Endothelial cell of umbilical vein (primary cell): ENCODE data around the gene COX7A2. TPM values are rescaled to one million over a fixed set of nuclear protein-coding genes. Genes with fewer than 3 reads are reported as not detected.

Source experiments
- BruUV-seq: library from RNA; stranded (reverse); fragments of 400-500 nt; replicated peaks from 2 replicates; lab custom pipeline; 2021; lab: Mats Ljungman, UMichigan
- CTCF ChIA-PET: fragments of 300-600, 350-600 bp; sonication (Branson Sonifier 250); formaldehyde crosslinking; loops from one replicate; lab custom pipeline; 2021; ENCODE audit warnings: antibody characterized with exemption, inconsistent platforms; lab: Charles Lee
- POLR2A ChIA-PET: fragments of 300-600, 350-600 bp; sonication (Branson Sonifier 250); formaldehyde crosslinking; loops from one replicate; lab custom pipeline; 2021; ENCODE audit warnings: antibody characterized with exemption, inconsistent platforms; lab: Charles Lee
- DNase-seq: peaks from one replicate; pipeline ENCODE4 v3.0.0-alpha.2; 2011; ENCODE audit warnings: low read depth, low spot score
- FAIRE-seq: peaks from 2 replicates; lab custom pipeline; 2011; peaks lifted over from hg19 to GRCh38; lab: Jason Lieb, UNC
- H2AFZ ChIP-seq: 2 replicates; pipeline ENCODE4 v1.6.0; 2012; ENCODE audit warnings: low read depth, low read length, control low read depth, inconsistent platforms
- H3K27ac ChIP-seq: 2 replicates; pipeline ENCODE4 v1.5.1; 2011; ENCODE audit warnings: low read depth, mild to moderate bottlenecking, control low read depth, low read length, moderate library complexity; ENCODE audit not compliant: insufficient read depth
- H3K27me3 ChIP-seq, 2 experiments: 2 replicates each; pipeline versions ENCODE4 v1.6.0 to v1.6.1; 2011; ENCODE audit warnings: low read length in 2 of 2, mixed read lengths in 1 of 2; ENCODE audit not compliant: control insufficient read depth in 2 of 2, insufficient read depth in 2 of 2
- H3K36me3 ChIP-seq, 2 experiments: 2 replicates in 1 of 2; 3 replicates in 1 of 2; pipeline ENCODE4 v1.5.1; 2011; ENCODE audit warnings: low read length in 2 of 2, mild to moderate bottlenecking in 1 of 2, moderate library complexity in 1 of 2; ENCODE audit not compliant: control insufficient read depth in 2 of 2, insufficient read depth in 2 of 2; ENCODE audit errors: extremely low read depth in 1 of 2
- H3K4me1 ChIP-seq: 3 replicates; pipeline ENCODE4 v1.5.1; 2011; ENCODE audit warnings: mild to moderate bottlenecking, low read length; ENCODE audit not compliant: control insufficient read depth, insufficient read depth; ENCODE audit errors: extremely low read depth
- H3K4me2 ChIP-seq: 2 replicates; pipeline ENCODE4 v1.6.1; 2011; ENCODE audit warnings: low read length, control low read depth, mixed read lengths; ENCODE audit not compliant: insufficient read depth
- H3K4me3 ChIP-seq, 3 experiments: fragments of 200-600 bp in 1 of 3; sonication (generic), shearing (Covaris generic) in 1 of 3; replicated peaks in 1 of 3; 2 replicates each; pipeline ENCODE4 v1.5.1; 2011 to 2016; ENCODE audit warnings: control low read depth in 3 of 3, low read length in 3 of 3, mild to moderate bottlenecking in 2 of 3, inconsistent platforms in 1 of 3, low read depth in 1 of 3, moderate library complexity in 1 of 3; ENCODE audit not compliant: insufficient read depth in 1 of 3
- H3K79me2 ChIP-seq: 2 replicates; pipeline ENCODE4 v1.6.0; 2012; ENCODE audit warnings: low read length, inconsistent platforms; ENCODE audit not compliant: control insufficient read depth, insufficient read depth
- H3K9ac ChIP-seq: replicated peaks from 2 replicates; pipeline ENCODE3; 2011; ENCODE audit warnings: low read length, control low read depth; ENCODE audit not compliant: insufficient read depth; ENCODE audit errors: extremely low read depth
- H3K9me1 ChIP-seq: replicated peaks from 3 replicates; pipeline ENCODE4 v1.6.0; 2011; ENCODE audit warnings: mild to moderate bottlenecking, low read length; ENCODE audit not compliant: control insufficient read depth, insufficient read depth; ENCODE audit errors: extremely low read depth
- H3K9me3 ChIP-seq: replicated peaks from 2 replicates; pipeline ENCODE4 v1.5.1; 2012; ENCODE audit warnings: low read length, inconsistent platforms; ENCODE audit not compliant: control insufficient read depth, insufficient read depth
- H4K20me1 ChIP-seq: replicated peaks from 2 replicates; pipeline ENCODE3; 2011; ENCODE audit warnings: mild to moderate bottlenecking, low read length; ENCODE audit not compliant: control insufficient read depth, insufficient read depth; ENCODE audit errors: extremely low read depth
- EZH2 ChIP-seq: IDR thresholded peaks from 2 replicates; pipeline ENCODE4 v1.6.1; 2012; ENCODE audit warnings: borderline replicate concordance, low read depth, mild to moderate bottlenecking, moderate library complexity, low read length, inconsistent platforms; ENCODE audit not compliant: severe bottlenecking
- FOS ChIP-seq: IDR thresholded peaks from 2 replicates; pipeline ENCODE4 v1.6.1; 2011; ENCODE audit warnings: mild to moderate bottlenecking, low read length, moderate library complexity, borderline replicate concordance; ENCODE audit not compliant: insufficient read depth
- GATA2 ChIP-seq: IDR thresholded peaks from 2 replicates; pipeline ENCODE4 v1.7.0; 2011; ENCODE audit warnings: low read depth, mild to moderate bottlenecking, moderate library complexity, mixed read lengths, low read length; ENCODE audit not compliant: insufficient read length, insufficient read depth
- JUN ChIP-seq: IDR thresholded peaks from 2 replicates; pipeline ENCODE4 v1.6.1; 2011; ENCODE audit warnings: borderline replicate concordance, low read depth; ENCODE audit not compliant: insufficient read length, insufficient read depth
- MAX ChIP-seq: IDR thresholded peaks from 2 replicates; pipeline ENCODE4 v1.6.1; 2011; ENCODE audit not compliant: insufficient read depth, insufficient read length
- MYC ChIP-seq: IDR thresholded peaks from one replicate; pipeline ENCODE4 v1.6.1; 2011; ENCODE audit warnings: mild to moderate bottlenecking, low read depth, low read length
- POLR2A ChIP-seq: IDR thresholded peaks from 2 replicates; pipeline ENCODE4 v1.6.1; 2012; ENCODE audit warnings: low read depth, mild to moderate bottlenecking, control low read depth, low read length
- POLR2AphosphoS5 ChIP-seq: IDR thresholded peaks from 2 replicates; pipeline ENCODE4 v1.6.1; 2012; ENCODE audit warnings: low read depth, mild to moderate bottlenecking, control low read depth, low read length, moderate library complexity; ENCODE audit not compliant: insufficient read depth
- dilution Hi-C: fragments of 300-500 bp; cut with MboI; formaldehyde crosslinking; loops from one replicate; pipeline ENCODE4 v1.15.0; 2019; ENCODE audit warnings: low sequenced_read_pairs; ENCODE audit not compliant: extremely low pct_ligation_motif_present
- intact Hi-C: fragments of 100-400 bp; cut with micrococcal nuclease; formaldehyde crosslinking; loops from one replicate; pipeline ENCODE4 v1.10.0; 2022
- polyA plus RNA-seq, 4 experiments: library from polyadenylated mRNA; depleted of rRNA in 3 of 4; stranded (reverse) in 3 of 4; unstranded in 1 of 4; fragments of >200 nt; gene quantifications; 2 replicates each; pipeline versions ENCODE4 v1.2.1 to v1.2.3, GENCODE V29; 2011 to 2012; ENCODE audit warnings: missing spikeins in 1 of 4
- total RNA-seq: library from RNA; stranded (reverse); gene quantifications from 2 replicates; pipeline ENCODE4 v1.2.3, GENCODE V29; 2021

COX7A2 gene
- total and polyA plus RNA-seq, 2 donors (not counting 3 experiments of a cell fraction or from before 2014, with no cell fraction given): 254 to 426 TPM

GRCh38 chr6:75261299-75261698 is 17.7 kb upstream of the COX7A2 start:
- FAIRE-seq (no peak), DNase-seq (no peak)
- Histone ChIP-seq H3K4me1 (no peaks in the 10 kb centered on the region), H3K36me3 (peaks cover 10 to 21% of the 10 kb centered on the region in 2 experiments), H3K79me2 (peaks cover 47% of the 10 kb centered on the region), H3K9me1 (no peaks in the 10 kb centered on the region), H4K20me1 (no peaks in the 10 kb centered on the region), H3K4me3 (no peak overlapping the region), H3K27ac (no peak overlapping the region), H3K9me3 (no peaks in the 10 kb centered on the region), H3K27me3 (no peaks in the 10 kb centered on the region), H2AFZ (no peak overlapping the region), H3K4me2 (no peak overlapping the region), H3K9ac (no peak overlapping the region)
- CTCF ChIA-PET: interaction anchor here (1.3 to 1.4 kb wide), 2 partner anchors 11 to 36 kb away, joined by 4 to 5 read pairs; no protein-coding TSS in a partner anchor
- TF ChIP-seq POLR2AphosphoS5: no peak
- no peak for TF ChIP-seq MYC
- TF ChIP-seq MAX: no peak
- TF ChIP-seq JUN: no peak
- no peak for TF ChIP-seq EZH2
- no peak for TF ChIP-seq GATA2
- intact Hi-C loops (no loop called here), dilution Hi-C loops (no loop called here)
- no TSS peak for BruUV-seq
- POLR2A ChIA-PET: no interaction called here

GRCh38 chr6:75257343-75258087 is 13.9 kb upstream of the COX7A2 start:
- Histone ChIP-seq H3K9ac (no peak overlapping the region), H3K79me2 (peaks cover 12% of the 10 kb centered on the region), H3K4me3 (no peak overlapping the region), H3K36me3 (peaks cover 13 to 15% of the 10 kb centered on the region in 2 experiments), H3K27ac (no peak overlapping the region), H3K27me3 (no peaks in the 10 kb centered on the region), H3K9me3 (no peaks in the 10 kb centered on the region), H3K4me2 (no peak overlapping the region), H2AFZ (no peak overlapping the region), H4K20me1 (peaks cover 3% of the 10 kb centered on the region), H3K9me1 (no peaks in the 10 kb centered on the region), H3K4me1 (no peaks in the 10 kb centered on the region)
- intact Hi-C loops: no loop called here
- DNase-seq (no peak), FAIRE-seq (no peak)
- no peak for TF ChIP-seq FOS
- no peak for TF ChIP-seq MYC
- no peak for TF ChIP-seq JUN
- no peak for TF ChIP-seq POLR2A
- TF ChIP-seq MAX: no peak
- ChIA-PET CTCF (interaction anchor here (1.1 to 1.5 kb wide), 2 partner anchors 10 to 18 kb away, joined by 3 to 9 read pairs; no protein-coding TSS in a partner anchor), POLR2A (no interaction called here)
- dilution Hi-C loops: no loop called here
- no TSS peak for BruUV-seq
